ENCODE data around the gene SLC6A18. TPM values are rescaled to one million over a fixed set of nuclear protein-coding genes. Genes with fewer than 3 reads are reported as not detected.

Gene SLC6A18, protein sequence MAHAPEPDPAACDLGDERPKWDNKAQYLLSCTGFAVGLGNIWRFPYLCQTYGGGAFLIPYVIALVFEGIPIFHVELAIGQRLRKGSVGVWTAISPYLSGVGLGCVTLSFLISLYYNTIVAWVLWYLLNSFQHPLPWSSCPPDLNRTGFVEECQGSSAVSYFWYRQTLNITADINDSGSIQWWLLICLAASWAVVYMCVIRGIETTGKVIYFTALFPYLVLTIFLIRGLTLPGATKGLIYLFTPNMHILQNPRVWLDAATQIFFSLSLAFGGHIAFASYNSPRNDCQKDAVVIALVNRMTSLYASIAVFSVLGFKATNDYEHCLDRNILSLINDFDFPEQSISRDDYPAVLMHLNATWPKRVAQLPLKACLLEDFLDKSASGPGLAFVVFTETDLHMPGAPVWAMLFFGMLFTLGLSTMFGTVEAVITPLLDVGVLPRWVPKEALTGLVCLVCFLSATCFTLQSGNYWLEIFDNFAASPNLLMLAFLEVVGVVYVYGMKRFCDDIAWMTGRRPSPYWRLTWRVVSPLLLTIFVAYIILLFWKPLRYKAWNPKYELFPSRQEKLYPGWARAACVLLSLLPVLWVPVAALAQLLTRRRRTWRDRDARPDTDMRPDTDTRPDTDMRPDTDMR
- total RNA-seq = not detected

DNA sequence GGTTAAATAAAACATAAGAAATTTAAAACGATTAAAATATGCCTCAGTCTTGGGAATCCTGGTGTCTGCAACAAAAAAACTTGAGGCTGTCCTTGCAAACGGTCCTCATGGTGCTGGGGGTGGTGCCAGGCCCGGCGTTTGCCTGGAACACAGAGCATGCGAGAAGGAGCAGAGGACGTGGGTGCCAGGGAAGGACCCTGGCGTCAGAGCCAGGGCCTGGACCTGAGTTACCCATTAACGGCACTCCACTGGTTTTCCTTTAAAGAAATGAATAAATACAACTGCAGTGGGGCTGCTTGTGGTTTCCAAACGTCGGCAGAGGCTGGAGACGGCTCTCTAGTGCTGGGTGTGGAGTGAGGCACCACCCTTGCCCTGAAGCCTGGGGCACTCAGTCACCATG lies at the start of gene SLC6A18:
SLC6A18 (plus strand) TSS at position 301 of the 400 bp plus-strand sequence; CDS start at position 398, 97 bp downstream.
- H3K27ac ChIP-seq = no peak within 1 kb of the TSS
- WGBS, 2 donors (ENCODE audit: low coverage in 1 of 2) = 80 to 82% methylated on average over 6 to 7 of the region's 11 CpGs
- TF ChIP-seq POLR2AphosphoS5 (IDR thresholded peaks at IDR 0.05) (no peak), POLR2A (IDR thresholded peaks at IDR 0.05) (no peak), EP300 (IDR thresholded peaks at IDR 0.05) (no peak)
- TF ChIP-seq, protein P1, sequence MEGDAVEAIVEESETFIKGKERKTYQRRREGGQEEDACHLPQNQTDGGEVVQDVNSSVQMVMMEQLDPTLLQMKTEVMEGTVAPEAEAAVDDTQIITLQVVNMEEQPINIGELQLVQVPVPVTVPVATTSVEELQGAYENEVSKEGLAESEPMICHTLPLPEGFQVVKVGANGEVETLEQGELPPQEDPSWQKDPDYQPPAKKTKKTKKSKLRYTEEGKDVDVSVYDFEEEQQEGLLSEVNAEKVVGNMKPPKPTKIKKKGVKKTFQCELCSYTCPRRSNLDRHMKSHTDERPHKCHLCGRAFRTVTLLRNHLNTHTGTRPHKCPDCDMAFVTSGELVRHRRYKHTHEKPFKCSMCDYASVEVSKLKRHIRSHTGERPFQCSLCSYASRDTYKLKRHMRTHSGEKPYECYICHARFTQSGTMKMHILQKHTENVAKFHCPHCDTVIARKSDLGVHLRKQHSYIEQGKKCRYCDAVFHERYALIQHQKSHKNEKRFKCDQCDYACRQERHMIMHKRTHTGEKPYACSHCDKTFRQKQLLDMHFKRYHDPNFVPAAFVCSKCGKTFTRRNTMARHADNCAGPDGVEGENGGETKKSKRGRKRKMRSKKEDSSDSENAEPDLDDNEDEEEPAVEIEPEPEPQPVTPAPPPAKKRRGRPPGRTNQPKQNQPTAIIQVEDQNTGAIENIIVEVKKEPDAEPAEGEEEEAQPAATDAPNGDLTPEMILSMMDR (IDR thresholded peaks at IDR 0.05) = no peak
- H3K36me3 ChIP-seq = no peaks in the 10 kb centered on the region
- H3K4me1 ChIP-seq = no peaks in the 10 kb centered on the region
- peaks cover 75% of the 10 kb centered on the region for H3K27me3 ChIP-seq
- no peaks in the 10 kb centered on the region for H3K9me3 ChIP-seq
- ATAC-seq = no peak
- no peak within 1 kb of the TSS for H3K4me3 ChIP-seq

DNA sequence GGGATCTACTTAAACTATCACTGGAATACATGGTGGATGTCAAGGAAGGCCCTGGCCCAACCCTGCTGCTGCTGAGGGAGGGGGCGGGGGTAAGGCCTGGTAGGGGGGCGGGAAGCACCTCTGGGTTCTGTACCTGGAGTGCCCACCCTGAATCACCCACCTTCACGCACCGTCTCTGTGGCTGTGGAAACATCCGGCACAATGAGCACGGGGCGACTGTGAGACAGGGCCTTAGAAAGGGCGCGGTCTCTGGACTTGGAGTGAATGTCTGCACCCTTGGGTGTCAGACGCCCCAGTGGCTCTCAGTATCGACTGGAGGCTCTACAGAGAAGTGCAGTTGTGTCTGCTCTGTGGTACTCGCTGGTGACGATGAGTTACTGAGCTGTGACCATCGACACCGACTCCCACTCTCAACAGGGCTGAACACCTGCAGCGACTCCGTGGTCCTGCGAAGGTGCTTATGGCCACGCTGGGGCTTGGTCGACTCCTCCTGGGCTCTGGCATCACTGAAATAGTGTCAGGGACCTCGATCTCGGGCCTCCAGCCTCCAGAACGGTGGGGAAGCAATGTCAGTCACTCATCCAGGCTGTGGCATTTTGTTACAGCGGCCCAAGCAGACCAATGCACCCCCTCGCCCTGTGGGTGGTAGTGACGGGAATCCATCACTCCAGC lies 49.2 kb upstream of the SLC6A18 start:
- Histone ChIP-seq H3K9me3 (no peaks in the 10 kb centered on the region), H3K4me1 (no peaks in the 10 kb centered on the region), H3K27ac (no peak overlapping the region), H3K27me3 (peaks cover 5% of the 10 kb centered on the region), H3K36me3 (no peaks in the 10 kb centered on the region), H3K4me3 (no peak overlapping the region)
- TF ChIP-seq, protein P1 (IDR thresholded peaks at IDR 0.05) = no peak
- TF ChIP-seq POLR2A (IDR thresholded peaks at IDR 0.05) (no peak), EP300 (IDR thresholded peaks at IDR 0.05) (no peak), POLR2AphosphoS5 (IDR thresholded peaks at IDR 0.05) (no peak)
- 70% methylated on average over 2 of the region's 26 CpGs; no CpG with 5 or more reads in 1 of the 2 donors for WGBS, 2 donors (ENCODE audit: low coverage in 1 of 2)
- no peak for ATAC-seq

DNA sequence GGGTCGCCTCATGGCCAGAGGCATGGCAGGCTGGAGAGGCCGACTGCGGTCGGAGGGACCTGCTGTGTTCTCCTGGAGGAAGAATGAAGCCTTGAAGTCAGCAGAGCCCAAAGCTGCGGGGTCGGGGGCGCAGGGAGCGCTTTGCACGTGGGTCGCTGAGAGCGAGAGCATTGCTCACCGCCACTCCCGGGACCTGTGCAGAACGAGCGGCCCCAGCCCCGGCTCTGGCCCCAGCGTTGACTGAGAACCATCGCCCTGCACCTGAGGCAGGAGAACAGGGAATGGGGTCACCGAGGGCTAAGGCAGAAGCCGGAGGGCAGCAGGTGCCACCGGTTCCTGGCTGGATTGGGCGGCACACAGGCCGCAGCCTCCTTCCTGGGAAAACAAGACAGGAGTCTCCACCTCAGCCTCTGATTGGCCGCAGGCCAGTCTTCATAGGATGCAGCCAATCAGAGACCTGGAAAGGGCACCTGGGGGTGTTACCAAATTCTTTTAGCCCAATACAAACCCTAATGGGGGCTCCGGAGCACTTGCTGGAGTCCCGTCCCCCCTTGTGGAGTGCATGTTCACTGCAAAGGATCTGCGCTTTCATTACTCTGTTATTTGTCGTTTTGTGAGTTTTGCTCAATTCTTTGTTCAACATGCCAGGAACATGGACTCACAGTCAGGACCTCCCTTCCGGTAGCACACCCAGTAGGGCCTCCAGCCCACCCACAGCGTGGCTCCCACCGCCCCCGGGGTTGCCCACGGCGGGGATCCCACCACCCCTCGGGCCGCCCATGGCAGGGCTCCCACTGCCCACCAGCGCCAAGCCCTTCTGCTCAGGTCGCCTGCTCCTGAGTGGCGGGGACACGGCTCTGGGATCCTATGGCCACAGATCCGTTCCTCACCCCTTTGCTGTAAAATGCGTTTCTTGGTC lies 48.4 kb upstream of the SLC6A18 start:
- TF ChIP-seq POLR2A (IDR thresholded peaks at IDR 0.05) (no peak), EP300 (IDR thresholded peaks at IDR 0.05) (no peak), POLR2AphosphoS5 (IDR thresholded peaks at IDR 0.05) (no peak)
- TF ChIP-seq, protein P1 (IDR thresholded peaks at IDR 0.05) = no peak
- Histone ChIP-seq H3K4me1 (no peaks in the 10 kb centered on the region), H3K9me3 (no peaks in the 10 kb centered on the region), H3K27ac (no peak overlapping the region), H3K36me3 (no peaks in the 10 kb centered on the region), H3K27me3 (peaks cover 13% of the 10 kb centered on the region), H3K4me3 (no peak overlapping the region)
- no peak for ATAC-seq
- 40 to 75% methylated on average over 1 to 8 of the region's 42 CpGs for WGBS, 2 donors (ENCODE audit: low coverage in 1 of 2)

DNA sequence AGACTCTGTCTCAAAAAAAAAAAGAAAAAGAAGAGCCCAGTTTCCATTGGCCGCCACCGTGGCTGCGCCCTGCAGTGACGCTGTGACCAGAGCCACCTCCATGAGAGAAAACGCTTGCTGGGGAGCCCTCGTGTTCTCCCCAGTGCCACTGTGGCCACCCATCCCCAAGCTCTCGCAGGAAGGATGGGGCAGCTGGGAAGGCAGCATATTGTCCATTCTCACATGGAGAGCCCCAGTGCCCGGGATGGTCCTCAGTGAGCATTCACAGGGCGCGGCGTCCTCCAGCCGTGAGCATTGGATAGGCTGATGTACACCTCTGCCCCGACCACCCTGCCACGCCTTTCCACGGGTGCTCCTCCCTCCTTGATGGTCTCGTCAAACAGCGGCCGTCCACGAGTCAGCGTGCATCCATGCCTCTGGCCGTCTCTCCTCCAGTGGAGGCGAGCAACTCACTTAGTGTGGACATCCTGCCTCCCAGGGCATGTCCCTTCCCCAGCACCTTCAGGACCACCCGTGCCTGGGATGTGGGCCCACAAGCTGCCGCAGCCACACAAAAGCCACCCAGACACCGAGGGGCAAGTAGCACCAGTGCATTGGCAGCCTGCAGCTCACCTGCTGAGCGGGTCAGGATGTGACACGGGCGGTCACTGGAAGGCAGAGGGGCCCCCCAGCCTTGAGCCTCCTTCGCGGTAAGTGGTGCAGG lies 47.2 kb upstream of the SLC6A18 start:
- no peak overlapping the region for H3K27ac ChIP-seq
- no peaks in the 10 kb centered on the region for H3K9me3 ChIP-seq
- no peak for ATAC-seq
- H3K36me3 ChIP-seq = no peaks in the 10 kb centered on the region
- 80 to 100% methylated on average over 1 to 4 of the region's 30 CpGs for WGBS, 2 donors (ENCODE audit: low coverage in 1 of 2)
- peaks cover 0 to 6% (median 0%) of the 10 kb centered on the region in 3 donors for H3K4me1 ChIP-seq
- peaks cover 22% of the 10 kb centered on the region for H3K27me3 ChIP-seq
- no peak overlapping the region for H3K4me3 ChIP-seq
- no peak for TF ChIP-seq EP300 (IDR thresholded peaks at IDR 0.05)
- TF ChIP-seq POLR2A (IDR thresholded peaks at IDR 0.05) = no peak
- TF ChIP-seq, protein P1 (IDR thresholded peaks at IDR 0.05) = no peak
- TF ChIP-seq POLR2AphosphoS5 (IDR thresholded peaks at IDR 0.05) = no peak

All from gastroesophageal sphincter (tissue), 4 donors.